Measurements from ENCODE around the gene ZNF592. TPM values are rescaled to one million over a fixed set of nuclear protein-coding genes. Genes with fewer than 3 reads are reported as not detected.

The ZNF592 gene
- total and polyA plus RNA-seq, 2 of the 13 experiments (the other 11 are each of a cell fraction or from before 2014, with no cell fraction given): 8.2 to 9.8 TPM

GRCh38 chr15:84747416-84748273 is 747 bp upstream of the ZNF592 start (continued):
- TF ChIP-seq, protein P1, sequence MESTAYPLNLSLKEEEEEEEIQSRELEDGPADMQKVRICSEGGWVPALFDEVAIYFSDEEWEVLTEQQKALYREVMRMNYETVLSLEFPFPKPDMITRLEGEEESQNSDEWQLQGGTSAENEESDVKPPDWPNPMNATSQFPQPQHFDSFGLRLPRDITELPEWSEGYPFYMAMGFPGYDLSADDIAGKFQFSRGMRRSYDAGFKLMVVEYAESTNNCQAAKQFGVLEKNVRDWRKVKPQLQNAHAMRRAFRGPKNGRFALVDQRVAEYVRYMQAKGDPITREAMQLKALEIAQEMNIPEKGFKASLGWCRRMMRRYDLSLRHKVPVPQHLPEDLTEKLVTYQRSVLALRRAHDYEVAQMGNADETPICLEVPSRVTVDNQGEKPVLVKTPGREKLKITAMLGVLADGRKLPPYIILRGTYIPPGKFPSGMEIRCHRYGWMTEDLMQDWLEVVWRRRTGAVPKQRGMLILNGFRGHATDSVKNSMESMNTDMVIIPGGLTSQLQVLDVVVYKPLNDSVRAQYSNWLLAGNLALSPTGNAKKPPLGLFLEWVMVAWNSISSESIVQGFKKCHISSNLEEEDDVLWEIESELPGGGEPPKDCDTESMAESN (CRISPR knock-in tag; conservative IDR thresholded peaks at IDR 0.05): no peak; the same call in 1 of the 2 replicates
- TF ChIP-seq ZNF816 (CRISPR knock-in tag; IDR thresholded peaks at IDR 0.05; ENCODE audit: borderline replicate concordance) (no peak), NR2F6 (IDR thresholded peaks at IDR 0.05) (no peak), NR2F6 (CRISPR knock-in tag; IDR thresholded peaks at IDR 0.05) (no peak), GATAD1 (CRISPR knock-in tag; IDR thresholded peaks at IDR 0.05) (no peak; the same call in 1 of the 2 replicates), ZNF747 (CRISPR knock-in tag; IDR thresholded peaks at IDR 0.05; ENCODE audit: borderline replicate concordance) (0 out of 2 replicates have a peak, but pooled peaks have one; percentile 39), PAWR (CRISPR knock-in tag; IDR thresholded peaks at IDR 0.05; ENCODE audit: borderline replicate concordance) (no peak), GRHL1 (CRISPR knock-in tag; conservative IDR thresholded peaks at IDR 0.05) (no peak), KLF12 (CRISPR knock-in tag; IDR thresholded peaks at IDR 0.05; ENCODE audit: borderline replicate concordance) (no peak)
- TF ChIP-seq, protein P2, sequence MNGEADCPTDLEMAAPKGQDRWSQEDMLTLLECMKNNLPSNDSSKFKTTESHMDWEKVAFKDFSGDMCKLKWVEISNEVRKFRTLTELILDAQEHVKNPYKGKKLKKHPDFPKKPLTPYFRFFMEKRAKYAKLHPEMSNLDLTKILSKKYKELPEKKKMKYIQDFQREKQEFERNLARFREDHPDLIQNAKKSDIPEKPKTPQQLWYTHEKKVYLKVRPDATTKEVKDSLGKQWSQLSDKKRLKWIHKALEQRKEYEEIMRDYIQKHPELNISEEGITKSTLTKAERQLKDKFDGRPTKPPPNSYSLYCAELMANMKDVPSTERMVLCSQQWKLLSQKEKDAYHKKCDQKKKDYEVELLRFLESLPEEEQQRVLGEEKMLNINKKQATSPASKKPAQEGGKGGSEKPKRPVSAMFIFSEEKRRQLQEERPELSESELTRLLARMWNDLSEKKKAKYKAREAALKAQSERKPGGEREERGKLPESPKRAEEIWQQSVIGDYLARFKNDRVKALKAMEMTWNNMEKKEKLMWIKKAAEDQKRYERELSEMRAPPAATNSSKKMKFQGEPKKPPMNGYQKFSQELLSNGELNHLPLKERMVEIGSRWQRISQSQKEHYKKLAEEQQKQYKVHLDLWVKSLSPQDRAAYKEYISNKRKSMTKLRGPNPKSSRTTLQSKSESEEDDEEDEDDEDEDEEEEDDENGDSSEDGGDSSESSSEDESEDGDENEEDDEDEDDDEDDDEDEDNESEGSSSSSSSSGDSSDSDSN (CRISPR knock-in tag; IDR thresholded peaks at IDR 0.05): peak; percentile 89
- TF ChIP-seq, protein P3, sequence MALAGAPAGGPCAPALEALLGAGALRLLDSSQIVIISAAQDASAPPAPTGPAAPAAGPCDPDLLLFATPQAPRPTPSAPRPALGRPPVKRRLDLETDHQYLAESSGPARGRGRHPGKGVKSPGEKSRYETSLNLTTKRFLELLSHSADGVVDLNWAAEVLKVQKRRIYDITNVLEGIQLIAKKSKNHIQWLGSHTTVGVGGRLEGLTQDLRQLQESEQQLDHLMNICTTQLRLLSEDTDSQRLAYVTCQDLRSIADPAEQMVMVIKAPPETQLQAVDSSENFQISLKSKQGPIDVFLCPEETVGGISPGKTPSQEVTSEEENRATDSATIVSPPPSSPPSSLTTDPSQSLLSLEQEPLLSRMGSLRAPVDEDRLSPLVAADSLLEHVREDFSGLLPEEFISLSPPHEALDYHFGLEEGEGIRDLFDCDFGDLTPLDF (CRISPR knock-in tag; IDR thresholded peaks at IDR 0.05): no peak
- TF ChIP-seq, protein P4, sequence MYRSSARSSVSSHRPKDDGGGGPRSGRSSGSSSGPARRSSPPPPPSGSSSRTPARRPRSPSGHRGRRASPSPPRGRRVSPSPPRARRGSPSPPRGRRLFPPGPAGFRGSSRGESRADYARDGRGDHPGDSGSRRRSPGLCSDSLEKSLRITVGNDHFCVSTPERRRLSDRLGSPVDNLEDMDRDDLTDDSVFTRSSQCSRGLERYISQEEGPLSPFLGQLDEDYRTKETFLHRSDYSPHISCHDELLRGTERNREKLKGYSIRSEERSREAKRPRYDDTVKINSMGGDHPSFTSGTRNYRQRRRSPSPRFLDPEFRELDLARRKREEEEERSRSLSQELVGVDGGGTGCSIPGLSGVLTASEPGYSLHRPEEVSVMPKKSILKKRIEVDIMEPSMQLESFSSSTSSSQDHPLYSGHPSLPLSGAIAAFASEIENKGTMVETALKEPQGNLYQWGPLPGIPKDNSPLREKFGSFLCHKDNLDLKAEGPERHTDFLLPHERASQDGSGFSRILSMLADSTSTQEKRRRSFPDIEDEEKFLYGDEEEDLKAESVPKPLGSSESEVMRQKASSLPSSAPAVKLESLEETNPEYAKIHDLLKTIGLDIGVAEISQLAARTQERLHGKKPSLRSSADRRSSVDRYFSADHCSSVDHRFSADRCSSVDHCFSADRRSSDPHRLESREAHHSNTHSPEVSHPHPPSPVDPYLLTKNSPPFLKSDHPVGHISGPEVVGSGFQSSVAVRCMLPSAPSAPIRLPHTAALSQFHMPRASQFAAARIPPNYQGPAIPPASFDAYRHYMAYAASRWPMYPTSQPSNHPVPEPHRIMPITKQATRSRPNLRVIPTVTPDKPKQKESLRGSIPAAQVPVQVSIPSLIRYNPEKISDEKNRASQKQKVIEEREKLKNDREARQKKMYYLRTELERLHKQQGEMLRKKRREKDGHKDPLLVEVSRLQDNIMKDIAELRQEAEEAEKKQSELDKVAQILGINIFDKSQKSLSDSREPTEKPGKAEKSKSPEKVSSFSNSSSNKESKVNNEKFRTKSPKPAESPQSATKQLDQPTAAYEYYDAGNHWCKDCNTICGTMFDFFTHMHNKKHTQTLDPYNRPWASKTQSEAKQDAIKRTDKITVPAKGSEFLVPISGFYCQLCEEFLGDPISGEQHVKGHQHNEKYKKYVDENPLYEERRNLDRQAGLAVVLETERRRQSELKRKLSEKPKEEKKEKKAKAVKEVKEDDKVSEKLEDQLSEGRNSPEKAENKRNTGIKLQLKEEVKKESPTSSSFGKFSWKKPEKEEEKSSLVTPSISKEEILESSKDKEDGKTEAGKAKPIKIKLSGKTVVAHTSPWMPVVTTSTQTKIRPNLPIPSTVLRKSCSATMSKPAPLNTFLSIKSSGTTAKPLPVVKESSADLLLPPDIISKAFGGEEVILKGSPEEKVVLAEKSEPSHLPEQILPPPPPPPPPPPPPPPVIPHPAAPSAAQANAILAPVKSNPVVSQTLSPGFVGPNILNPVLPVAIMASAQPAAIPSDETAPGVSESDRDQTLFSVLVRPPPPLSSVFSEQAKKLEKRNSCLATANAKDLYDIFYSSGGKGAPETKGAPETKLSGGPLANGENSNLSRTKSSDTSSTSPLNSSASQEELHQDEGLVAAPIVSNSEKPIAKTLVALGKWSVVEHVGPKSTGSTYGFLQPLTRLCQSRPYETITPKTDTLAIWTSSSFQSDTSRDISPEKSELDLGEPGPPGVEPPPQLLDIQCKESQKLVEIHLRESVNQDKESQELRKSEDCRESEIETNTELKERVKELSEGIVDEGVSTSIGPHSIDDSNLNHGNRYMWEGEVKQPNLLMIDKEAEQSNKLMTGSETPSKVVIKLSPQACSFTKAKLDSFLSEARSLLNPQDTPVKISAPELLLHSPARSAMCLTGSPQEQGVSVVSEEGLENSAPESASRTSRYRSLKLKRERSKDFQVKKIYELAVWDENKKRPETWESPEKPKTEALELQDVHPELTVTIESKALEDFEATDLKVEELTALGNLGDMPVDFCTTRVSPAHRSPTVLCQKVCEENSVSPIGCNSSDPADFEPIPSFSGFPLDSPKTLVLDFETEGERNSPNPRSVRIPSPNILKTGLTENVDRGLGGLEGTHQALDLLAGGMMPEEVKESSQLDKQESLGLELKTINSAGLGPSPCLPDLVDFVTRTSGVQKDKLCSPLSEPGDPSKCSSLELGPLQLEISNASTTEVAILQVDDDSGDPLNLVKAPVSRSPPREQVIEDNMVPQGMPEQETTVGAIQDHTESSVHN (CRISPR knock-in tag; IDR thresholded peaks at IDR 0.05): 0 out of 2 replicates have a peak, but pooled peaks have one; percentile 19
